ENCODE measurements around the gene FUT2.

Gene FUT2

GRCh38 chr19:48755084-48755641 is 59.4 kb downstream of the FUT2 start, which contains the start of gene FGF21:
TSS of gene FGF21 (plus strand) at chr19:48755524. CDS start at chr19:48756237, 713 bp downstream.
- DNase-seq = no peak
